Stomach (tissue), 9 donors: ENCODE results near the gene NUDT16L1. TPM values are rescaled to one million over a fixed set of nuclear protein-coding genes. Genes with fewer than 3 reads are reported as not detected.

ENCODE experiments used
- DNase-seq, 2 donors: peaks; one replicate each; pipeline versions ENCODE4 v3.0.0 to v3.0.0-alpha.2; 2013 to 2019
- H3K27ac ChIP-seq, 5 donors: fragments of 200-600 bp in 4 of 5; sonication (generic) in 4 of 5; one replicate each; pipeline ENCODE4 v1.5.1; 2013 to 2019; ENCODE audit warnings: mild to moderate bottlenecking in 1 of 5, moderate library complexity in 1 of 5
- H3K27me3 ChIP-seq, 3 donors: fragments of 200-600 bp; sonication (generic); one replicate each; pipeline ENCODE4 v1.5.1; 2017 to 2019; ENCODE audit warnings: mixed run types in 1 of 3
- H3K36me3 ChIP-seq, 4 donors: fragments of 200-600 bp; sonication (generic); 1 replicate in 3 of 4; 2 replicates in 1 of 4; pipeline ENCODE4 v1.5.1; 2016 to 2019
- H3K4me1 ChIP-seq, 4 donors: fragments of 200-600 bp; sonication (generic); one replicate each; pipeline ENCODE4 v1.5.1; 2016 to 2019
- H3K4me3 ChIP-seq, 4 donors: fragments of 200-600 bp; sonication (generic) in 3 of 4; one replicate each; pipeline ENCODE4 v1.5.1; 2016 to 2019; ENCODE audit warnings: mild to moderate bottlenecking in 1 of 4
- H3K9me3 ChIP-seq, 4 donors: fragments of 200-600 bp; sonication (generic); one replicate each; pipeline ENCODE4 v1.5.1; 2016 to 2019
- CTCF ChIP-seq, 7 experiments: fragments of 450-650 bp in 4 of 7; fragments of 200-600 bp in 3 of 7; sonication (generic) in 3 of 7; IDR thresholded peaks; one replicate each; pipeline ENCODE4 v1.5.1; 2016 to 2019; ENCODE audit warnings: antibody characterized with exemption in 7 of 7, control low read depth in 2 of 7, mild to moderate bottlenecking in 1 of 7
- EP300 ChIP-seq: sonication (generic); formaldehyde crosslinking; IDR thresholded peaks from one replicate; pipeline ENCODE4 v1.6.1; 2017; ENCODE audit warnings: antibody characterized with exemption
- POLR2A ChIP-seq, 4 donors: fragments of 450-650 bp; IDR thresholded peaks; one replicate each; pipeline ENCODE4 v1.6.1; 2016; ENCODE audit warnings: antibody characterized with exemption in 4 of 4, control low read depth in 2 of 4, mild to moderate bottlenecking in 1 of 4, moderate library complexity in 1 of 4
- POLR2AphosphoS5 ChIP-seq, 3 donors: sonication (generic); formaldehyde crosslinking; IDR thresholded peaks; one replicate each; pipeline ENCODE4 v1.6.1; 2016; ENCODE audit warnings: antibody characterized with exemption in 3 of 3
- WGBS, 5 donors: extraction: QIAGEN DNeasy Blood & Tissue Kit in 3 of 5; methylation state at CpG; one replicate each; pipeline versions ENCODE4 v1.1.5 to v1.1.7; 2013 to 2018; 5-methylcytosine and 5-hydroxymethylcytosine counted together
- intact Hi-C: fragments of 100-400 bp; cut with DNase I; formaldehyde crosslinking; loops from one replicate; pipeline ENCODE4 v1.15.1; 2023; ENCODE audit warnings: low total_unique reads
- polyA plus RNA-seq, 3 donors: library from polyadenylated mRNA; stranded (reverse); fragments of 200-250 nt; gene quantifications; one replicate each; pipeline ENCODE4 v1.2.3, GENCODE V29; 2013
- total RNA-seq, 5 donors: library from RNA; depleted of rRNA; stranded (reverse); fragments of >200 nt; gene quantifications; one replicate each; pipeline versions ENCODE4 v1.1.0 to v1.2.3, GENCODE V29; 2014 to 2016
- donor health status: healthy with polysubstance abuse.
- donor health status: Bipolar disorder and iron deficiency.
- donor health status: healthy.

Gene NUDT16L1
- total and polyA plus RNA-seq, 8 donors = 3.5 to 48.2 (median 35.3) TPM

DNA sequence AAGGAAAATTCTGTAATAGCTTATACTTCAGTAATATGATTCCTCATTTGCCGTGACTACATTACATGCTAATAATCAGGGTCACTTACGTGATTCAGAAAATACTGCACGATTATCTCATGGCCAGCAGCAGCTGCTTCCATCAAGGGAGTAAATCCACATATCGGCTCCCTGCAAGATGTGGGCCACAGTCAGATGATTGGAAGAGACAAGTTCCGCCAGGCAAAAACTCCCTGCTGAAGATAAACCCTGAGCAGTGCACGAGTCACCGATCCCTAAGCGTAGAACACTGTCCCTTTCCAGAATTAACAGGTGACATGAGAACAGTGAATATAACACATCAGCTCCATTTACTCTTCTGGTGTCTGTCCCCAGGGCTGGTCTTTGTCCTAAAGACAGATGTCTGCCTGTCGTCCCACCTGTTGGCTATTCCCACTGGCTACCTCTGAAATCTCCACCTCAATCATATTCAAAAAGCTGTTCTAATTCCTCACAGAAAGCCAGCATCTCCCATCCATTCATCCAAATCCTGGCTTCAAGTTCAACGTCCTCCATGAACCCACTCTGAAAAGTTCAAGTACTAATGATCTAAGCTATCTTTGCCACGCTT is 31.4 kb downstream of the NUDT16L1 start:
- no peak for DNase-seq
- intact Hi-C loops = no loop called here
- Histone ChIP-seq H3K4me1 (no peaks in the 10 kb centered on the region), H3K27ac (no peak overlapping the region), H3K36me3 (peaks cover 31 to 89% (median 85%) of the 10 kb centered on the region in 4 donors), H3K27me3 (no peaks in the 10 kb centered on the region), H3K9me3 (no peaks in the 10 kb centered on the region), H3K4me3 (no peak overlapping the region)
- WGBS, 5 donors = 92 to 93% (median 92%) methylated on average over 11 of the region's 11 CpGs
- TF ChIP-seq POLR2AphosphoS5 (IDR thresholded peaks at IDR 0.05) = no peak
- no peak for TF ChIP-seq CTCF (IDR thresholded peaks at IDR 0.05)
- TF ChIP-seq POLR2A (IDR thresholded peaks at IDR 0.05) = no peak
- no peak for TF ChIP-seq EP300

DNA sequence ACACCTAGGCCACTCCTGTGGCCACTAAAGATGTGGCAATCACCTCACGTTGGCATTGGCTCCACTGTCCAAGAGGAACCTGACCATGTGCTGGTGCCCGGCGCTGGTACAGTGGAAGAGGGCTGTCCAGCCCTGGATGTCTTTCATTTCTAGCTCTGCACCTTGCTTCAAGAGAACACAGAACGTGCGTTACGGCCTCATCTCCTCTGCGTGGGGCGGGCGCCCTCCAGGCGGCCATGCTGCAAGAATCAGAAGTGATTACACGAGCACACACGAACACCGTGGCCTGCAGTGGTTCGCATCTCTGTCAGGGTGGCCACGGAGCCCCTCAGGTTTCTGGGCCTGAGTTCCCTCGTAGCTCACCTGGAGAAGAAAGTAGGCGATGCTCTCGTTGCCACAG is 33.3 kb downstream of the NUDT16L1 start:
- DNase-seq = no peak
- no peak for TF ChIP-seq POLR2A (IDR thresholded peaks at IDR 0.05)
- no peak for TF ChIP-seq EP300
- TF ChIP-seq POLR2AphosphoS5 (IDR thresholded peaks at IDR 0.05) = no peak
- TF ChIP-seq CTCF (IDR thresholded peaks at IDR 0.05) = no peak
- intact Hi-C loops = no loop called here
- H3K4me1 ChIP-seq = no peaks in the 10 kb centered on the region
- peaks cover 31 to 98% (median 93%) of the 10 kb centered on the region in 4 donors for H3K36me3 ChIP-seq
- no peak overlapping the region for H3K27ac ChIP-seq
- no peaks in the 10 kb centered on the region for H3K9me3 ChIP-seq
- 93 to 96% (median 94%) methylated on average over 18 of the region's 18 CpGs for WGBS, 5 donors
- H3K4me3 ChIP-seq = no peak overlapping the region
- no peaks in the 10 kb centered on the region for H3K27me3 ChIP-seq

DNA sequence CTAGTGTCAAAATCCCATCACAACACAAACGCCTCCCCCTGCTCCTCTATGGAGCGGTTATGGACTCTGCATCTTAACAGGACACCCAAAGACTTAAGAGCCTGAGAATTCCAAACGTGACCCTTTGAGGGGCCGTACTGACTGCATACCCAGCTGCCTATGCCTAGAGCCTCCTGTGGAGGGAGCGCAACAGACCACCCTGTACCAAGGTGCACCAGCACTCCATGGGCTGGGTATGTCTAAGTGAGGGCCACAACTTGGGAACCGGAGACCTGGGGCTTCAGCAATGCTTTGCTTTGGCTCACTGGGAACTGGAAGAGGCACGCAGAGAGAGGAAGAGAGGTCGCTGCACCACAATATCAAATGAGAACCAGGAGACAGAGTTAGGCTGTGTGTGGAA is 35.3 kb downstream of the NUDT16L1 start:
- TF ChIP-seq POLR2A (IDR thresholded peaks at IDR 0.05) = no peak
- no peak for TF ChIP-seq CTCF (IDR thresholded peaks at IDR 0.05)
- TF ChIP-seq EP300 = no peak
- Histone ChIP-seq H3K4me1 (peaks cover 0 to 11% (median 10%) of the 10 kb centered on the region in 4 donors), H3K9me3 (no peaks in the 10 kb centered on the region), H3K36me3 (peaks cover 31 to 83% (median 73%) of the 10 kb centered on the region in 4 donors), H3K27me3 (no peaks in the 10 kb centered on the region), H3K4me3 (no peak overlapping the region), H3K27ac (no peak overlapping the region)
- no peak for DNase-seq
- WGBS, 5 donors = 92 to 97% (median 95%) methylated on average over 8 of the region's 8 CpGs
- intact Hi-C loops = no loop called here

DNA sequence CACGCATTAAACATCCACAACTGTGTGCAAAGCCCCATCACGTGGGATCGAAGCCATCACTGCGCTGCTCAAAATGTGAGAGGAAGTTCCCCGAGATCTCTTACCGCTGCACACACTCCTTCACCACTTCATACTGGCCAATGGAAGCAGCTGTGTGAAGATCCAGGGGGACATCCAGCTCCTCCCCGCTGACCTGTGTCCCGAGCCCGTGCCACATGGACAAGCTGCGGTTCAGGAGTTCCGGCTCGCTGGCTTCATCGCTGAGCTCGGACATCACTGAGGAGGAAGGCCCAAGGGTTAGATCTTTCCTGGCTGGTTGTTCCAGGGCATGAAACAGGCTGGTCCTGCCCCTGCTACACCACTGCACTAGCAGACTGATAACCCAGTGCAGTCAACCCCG is 36.5 kb downstream of the NUDT16L1 start:
- intact Hi-C loops = no loop called here
- Histone ChIP-seq H3K27ac (no peak overlapping the region), H3K4me1 (peaks cover under 1 to 15% (median 13%) of the 10 kb centered on the region in 4 donors), H3K4me3 (no peak overlapping the region), H3K9me3 (no peaks in the 10 kb centered on the region), H3K27me3 (no peaks in the 10 kb centered on the region), H3K36me3 (peaks cover 23 to 71% (median 62%) of the 10 kb centered on the region in 4 donors)
- DNase-seq = no peak
- WGBS, 5 donors = 92 to 94% (median 94%) methylated on average over 14 to 15 of the region's 15 CpGs
- TF ChIP-seq POLR2A (IDR thresholded peaks at IDR 0.05) = no peak
- TF ChIP-seq POLR2AphosphoS5 (IDR thresholded peaks at IDR 0.05) = no peak
- TF ChIP-seq EP300 = no peak
- no peak for TF ChIP-seq CTCF (IDR thresholded peaks at IDR 0.05)
